NCI-H2171 (cell line): ENCODE data around the gene JAG2.

ENCODE experiments used
- DNase-seq: peaks from one replicate; lab custom pipeline; 2025; lab: John Stamatoyannopoulos, UW

JAG2 gene

GRCh38 chr14:105182296-105183020 is 13.9 kb upstream of the JAG2 start:
- no peak for DNase-seq

GRCh38 chr14:105181549-105182295 is 13.1 kb upstream of the JAG2 start:
- no peak for DNase-seq

- DNase-seq, result peak; percentile 80
These were observed 12.3 kb upstream of the JAG2 start, which contains the start of gene NUDT14 for GRCh38 chr14:105180592-105181548. NUDT14 (minus strand) TSS chr14:105181312; CDS start chr14:105181209, 103 bp downstream.

- DNase-seq, result no peak
These were observed 10.6 kb upstream of the JAG2 start for GRCh38 chr14:105179191-105179590.

- DNase-seq, result no peak
These were observed 10.2 kb upstream of the JAG2 start for GRCh38 chr14:105178868-105179140.

GRCh38 chr14:105178069-105178867 is 9.7 kb upstream of the JAG2 start:
- DNase-seq, result no peak

GRCh38 chr14:105177082-105177481 is 8.5 kb upstream of the JAG2 start:
- DNase-seq, result no peak

GRCh38 chr14:105176513-105176912 is 7.9 kb upstream of the JAG2 start:
- DNase-seq, result no peak

- DNase-seq, result no peak
These were observed 5.6 kb upstream of the JAG2 start for GRCh38 chr14:105173901-105174894.

- no peak for DNase-seq
These were observed 4.6 kb upstream of the JAG2 start for GRCh38 chr14:105173145-105173544.

GRCh38 chr14:105172476-105172875 is 3.9 kb upstream of the JAG2 start:
- no peak for DNase-seq

GRCh38 chr14:105171004-105171673 is 2.6 kb upstream of the JAG2 start:
- DNase-seq, result no peak

- no peak for DNase-seq
These were observed 1.4 kb upstream of the JAG2 start for GRCh38 chr14:105169776-105170655.

GRCh38 chr14:105168979-105169507 is 467 bp upstream of the JAG2 start:
- peak; percentile 77 for DNase-seq

GRCh38 chr14:105168093-105168420 is 519 bp downstream of the JAG2 start:
- DNase-seq, result peak; percentile 50

GRCh38 chr14:105167303-105168092 is 1.1 kb downstream of the JAG2 start:
- DNase-seq, result peak; percentile 71

GRCh38 chr14:105166571-105167302 is 1.8 kb downstream of the JAG2 start:
- DNase-seq, result peak; percentile 48
